Vagina (tissue), 2 donors: ENCODE data around the gene FST. TPM values are rescaled to one million over a fixed set of nuclear protein-coding genes. Genes with fewer than 3 reads are reported as not detected.

Source experiments
- DNase-seq, 2 donors: peaks; one replicate each; pipeline ENCODE4 v3.0.0-alpha.2; 2017; ENCODE audit errors: extremely low spot score in 2 of 2
- H3K27ac ChIP-seq: fragments of 200-600 bp; sonication (generic); one replicate; pipeline ENCODE4 v1.5.1; 2019
- H3K27me3 ChIP-seq: fragments of 200-600 bp; sonication (generic); one replicate; pipeline ENCODE4 v1.5.1; 2019
- H3K36me3 ChIP-seq, 2 donors: fragments of 200-600 bp; sonication (generic); one replicate each; pipeline ENCODE4 v1.5.1; 2017 to 2019
- H3K4me1 ChIP-seq: fragments of 200-600 bp; sonication (generic); one replicate; pipeline ENCODE4 v1.5.1; 2019
- H3K4me3 ChIP-seq, 2 donors: fragments of 200-600 bp; sonication (generic); 1 replicate in 1 of 2; 2 replicates in 1 of 2; pipeline ENCODE4 v1.5.1; 2016 to 2019
- H3K9me3 ChIP-seq: fragments of 200-600 bp; sonication (generic); one replicate; pipeline ENCODE4 v1.5.1; 2019
- POLR2A ChIP-seq, 2 donors: fragments of 450-650 bp; IDR thresholded peaks; one replicate each; pipeline ENCODE4 v1.6.1; 2017; ENCODE audit warnings: antibody characterized with exemption in 2 of 2, mild to moderate bottlenecking in 2 of 2, moderate library complexity in 2 of 2
- POLR2AphosphoS5 ChIP-seq, 2 donors: sonication (generic); formaldehyde crosslinking; IDR thresholded peaks; one replicate each; pipeline ENCODE4 v1.9.0; 2017; ENCODE audit warnings: antibody characterized with exemption in 2 of 2, mild to moderate bottlenecking in 2 of 2, low read depth in 1 of 2; ENCODE audit not compliant: insufficient read depth in 1 of 2
- intact Hi-C: fragments of 100-400 bp; cut with DNase I; formaldehyde crosslinking; loops from one replicate; pipeline ENCODE4 v1.15.1; 2023
- total RNA-seq: library from RNA; depleted of rRNA; stranded (reverse); fragments of >200 nt; gene quantifications from one replicate; pipeline ENCODE4 v1.2.3, GENCODE V29; 2016
- TF ChIP-seq, protein P1 (sequence below), 3 experiments: fragments of 450-650 bp in 2 of 3; fragments of 200-600 bp in 1 of 3; sonication (generic) in 1 of 3; IDR thresholded peaks; one replicate each; pipeline ENCODE4 v1.5.1; 2017 to 2019; ENCODE audit warnings: antibody characterized with exemption in 3 of 3, mild to moderate bottlenecking in 2 of 3, moderate library complexity in 2 of 3

The FST gene
- total RNA-seq, 1 donor from 2014 or later, result 5.6 TPM

DNA sequence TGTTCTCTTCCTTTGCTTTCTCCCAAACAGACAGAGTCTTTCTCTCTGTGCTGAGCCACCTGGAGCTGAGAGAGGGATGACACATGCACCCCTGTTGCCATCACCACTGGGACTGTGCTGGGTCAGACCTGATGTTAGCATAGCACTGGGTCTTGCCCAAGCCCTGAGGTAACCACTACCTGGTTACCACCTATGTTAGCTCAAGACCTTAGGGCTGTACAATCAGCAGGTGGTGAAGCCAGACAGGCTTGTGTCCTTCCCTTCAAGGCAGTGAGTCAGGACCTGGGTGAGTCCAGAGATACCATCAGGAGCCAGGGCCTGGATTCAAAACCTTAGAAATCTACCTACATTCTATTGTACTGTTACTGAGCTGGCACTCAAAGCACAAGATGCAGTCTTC, 32.1 kb downstream of the FST start:
- Histone ChIP-seq H3K4me1 (no peaks in the 10 kb centered on the region), H3K9me3 (no peaks in the 10 kb centered on the region), H3K27ac (no peak overlapping the region), H3K4me3 (no peak overlapping the region), H3K27me3 (no peaks in the 10 kb centered on the region), H3K36me3 (no peaks in the 10 kb centered on the region)
- no peak for TF ChIP-seq POLR2AphosphoS5 (IDR thresholded peaks at IDR 0.05; ENCODE audit: insufficient read depth in 1 of 2, low read depth in 1 of 2)
- TF ChIP-seq, protein P1, sequence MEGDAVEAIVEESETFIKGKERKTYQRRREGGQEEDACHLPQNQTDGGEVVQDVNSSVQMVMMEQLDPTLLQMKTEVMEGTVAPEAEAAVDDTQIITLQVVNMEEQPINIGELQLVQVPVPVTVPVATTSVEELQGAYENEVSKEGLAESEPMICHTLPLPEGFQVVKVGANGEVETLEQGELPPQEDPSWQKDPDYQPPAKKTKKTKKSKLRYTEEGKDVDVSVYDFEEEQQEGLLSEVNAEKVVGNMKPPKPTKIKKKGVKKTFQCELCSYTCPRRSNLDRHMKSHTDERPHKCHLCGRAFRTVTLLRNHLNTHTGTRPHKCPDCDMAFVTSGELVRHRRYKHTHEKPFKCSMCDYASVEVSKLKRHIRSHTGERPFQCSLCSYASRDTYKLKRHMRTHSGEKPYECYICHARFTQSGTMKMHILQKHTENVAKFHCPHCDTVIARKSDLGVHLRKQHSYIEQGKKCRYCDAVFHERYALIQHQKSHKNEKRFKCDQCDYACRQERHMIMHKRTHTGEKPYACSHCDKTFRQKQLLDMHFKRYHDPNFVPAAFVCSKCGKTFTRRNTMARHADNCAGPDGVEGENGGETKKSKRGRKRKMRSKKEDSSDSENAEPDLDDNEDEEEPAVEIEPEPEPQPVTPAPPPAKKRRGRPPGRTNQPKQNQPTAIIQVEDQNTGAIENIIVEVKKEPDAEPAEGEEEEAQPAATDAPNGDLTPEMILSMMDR (IDR thresholded peaks at IDR 0.05), result no peak
- TF ChIP-seq POLR2A (IDR thresholded peaks at IDR 0.05), result no peak
- DNase-seq, result no peak
- intact Hi-C loops, result no loop called here

DNA sequence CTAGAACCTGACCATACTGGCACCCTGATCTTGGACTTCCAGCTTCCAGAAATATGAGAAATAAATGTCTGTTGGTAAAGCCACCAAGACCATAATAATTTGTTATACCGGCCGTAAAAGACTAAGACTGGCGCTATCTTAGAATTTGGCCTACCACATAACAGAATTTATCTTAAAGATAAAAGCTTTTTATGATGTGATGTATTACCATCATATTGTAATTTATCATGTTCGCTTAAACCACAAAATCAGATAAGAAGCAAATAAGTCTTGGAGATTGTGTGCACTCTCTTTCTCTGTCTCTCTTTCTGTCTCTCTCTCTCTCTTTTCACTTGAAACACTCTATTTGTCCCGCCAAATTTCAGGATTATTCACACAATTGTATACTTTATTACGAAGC, 35.6 kb downstream of the FST start:
- intact Hi-C loops, result no loop called here

DNA sequence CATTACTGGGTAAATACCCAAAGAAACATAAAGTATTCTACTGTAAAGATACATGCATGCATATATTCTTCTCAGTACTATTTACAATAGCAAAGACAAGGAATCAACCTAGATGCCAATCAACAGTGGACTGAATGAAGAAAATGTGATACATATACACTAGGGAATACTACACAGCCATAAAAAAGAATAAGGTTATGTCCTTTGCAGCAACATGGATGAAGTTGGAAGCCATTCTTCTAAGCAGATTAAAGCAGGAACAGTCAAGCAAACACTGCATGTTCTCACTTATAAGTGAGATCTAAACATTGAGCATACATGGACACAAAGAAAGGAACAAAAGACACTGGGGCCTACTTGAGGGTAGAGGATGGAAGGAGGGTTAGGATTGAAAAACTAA, 40.4 kb downstream of the FST start:
- no peaks in the 10 kb centered on the region for H3K4me1 ChIP-seq
- TF ChIP-seq, protein P1 (IDR thresholded peaks at IDR 0.05), result no peak
- no peak for TF ChIP-seq POLR2AphosphoS5 (IDR thresholded peaks at IDR 0.05; ENCODE audit: insufficient read depth in 1 of 2, low read depth in 1 of 2)
- TF ChIP-seq POLR2A (IDR thresholded peaks at IDR 0.05), result no peak
- no peak overlapping the region for H3K27ac ChIP-seq
- H3K9me3 ChIP-seq, result no peaks in the 10 kb centered on the region
- no peak overlapping the region for H3K4me3 ChIP-seq
- no peaks in the 10 kb centered on the region for H3K36me3 ChIP-seq
- no peaks in the 10 kb centered on the region for H3K27me3 ChIP-seq
- no peak for DNase-seq
- intact Hi-C loops, result no loop called here

More for the DNA sequence above, 35.6 kb downstream of the FST start:
- H3K27ac ChIP-seq, result no peak overlapping the region
- H3K4me1 ChIP-seq, result no peaks in the 10 kb centered on the region
- TF ChIP-seq POLR2A (IDR thresholded peaks at IDR 0.05) (no peak), POLR2AphosphoS5 (IDR thresholded peaks at IDR 0.05; ENCODE audit: insufficient read depth in 1 of 2, low read depth in 1 of 2) (no peak)
- TF ChIP-seq, protein P1 (IDR thresholded peaks at IDR 0.05), result no peak
- H3K9me3 ChIP-seq, result no peaks in the 10 kb centered on the region
- no peaks in the 10 kb centered on the region for H3K36me3 ChIP-seq
- H3K4me3 ChIP-seq, result no peak overlapping the region
- no peak for DNase-seq
- H3K27me3 ChIP-seq, result no peaks in the 10 kb centered on the region

Other genes starting within 250 kb of the FST start
- gene NDUFS4, start 80.0 kb downstream of the FST start, total RNA-seq, result 62.9 TPM